H4 (cell line): ENCODE data around the gene C11orf68. TPM values are rescaled to one million over a fixed set of nuclear protein-coding genes. Genes with fewer than 3 reads are reported as not detected.
"Not testable (repeated sequence)": the region's sequence is repeated elsewhere in the genome, so short reads cannot be mapped to it uniquely, and the experiment has no call there.

Experiments used
- DNase-seq: peaks from one replicate; pipeline ENCODE4 v3.0.0-alpha.2; 2015; ENCODE audit warnings: low spot score
- total RNA-seq: library from RNA; depleted of rRNA; stranded (reverse); fragments of >200 nt; shearing (Covaris generic); gene quantifications from 2 replicates; pipeline ENCODE4 v1.2.3, GENCODE V29; 2014; rRNA removed

The C11orf68 gene
- 13.4 and 14.3 TPM in 2 replicates for total RNA-seq

DNA sequence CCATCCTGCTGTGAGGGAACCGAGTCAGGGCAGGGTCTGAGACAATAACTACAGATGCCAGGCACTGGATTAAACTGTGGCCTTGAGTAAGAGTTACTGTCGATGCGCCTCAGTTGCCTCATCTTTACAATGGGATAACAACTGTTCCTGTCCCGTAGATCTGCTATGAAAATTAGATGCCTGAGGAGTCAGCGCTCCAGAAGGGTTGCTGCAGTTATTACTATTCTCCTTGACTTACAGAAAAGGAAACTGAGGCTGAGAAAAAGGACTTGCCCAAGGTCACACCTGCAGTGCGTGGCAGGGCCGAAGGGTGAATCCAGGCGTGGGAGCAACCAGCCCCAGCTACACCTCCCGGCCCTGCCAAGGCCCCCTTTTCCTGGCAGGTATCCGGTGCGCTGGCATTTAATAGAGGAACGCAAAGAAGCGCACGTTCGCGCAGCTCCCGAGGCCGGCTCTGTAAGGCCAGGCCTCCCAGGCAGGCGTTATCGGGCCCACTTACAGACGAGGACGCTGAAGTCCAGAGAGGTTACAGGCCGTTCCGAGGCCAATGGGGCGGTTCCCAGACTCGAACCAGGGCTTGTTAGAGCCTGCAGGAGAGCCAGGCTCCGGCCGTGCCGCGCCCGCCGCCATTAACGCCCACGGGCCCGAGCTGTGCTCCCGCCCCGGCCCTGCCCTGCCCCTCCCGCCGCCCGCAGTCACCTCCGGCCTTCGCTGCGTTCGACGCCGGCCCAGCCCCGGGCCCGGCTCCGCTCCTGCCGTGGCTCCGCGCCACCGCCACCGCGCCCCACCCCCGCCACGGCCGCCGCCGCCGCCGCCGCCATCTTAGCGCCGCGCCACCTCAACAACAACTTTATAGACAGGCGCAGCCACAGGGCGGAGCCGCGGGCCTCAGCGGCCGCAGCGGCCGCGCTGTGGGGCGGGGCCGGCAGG, at the start of gene C11orf68:
Gene C11orf68 (minus strand): TSS at position 852 of the 930 bp plus-strand sequence. CDS start 31 bp downstream, at position 821.
- no peak for DNase-seq

DNA sequence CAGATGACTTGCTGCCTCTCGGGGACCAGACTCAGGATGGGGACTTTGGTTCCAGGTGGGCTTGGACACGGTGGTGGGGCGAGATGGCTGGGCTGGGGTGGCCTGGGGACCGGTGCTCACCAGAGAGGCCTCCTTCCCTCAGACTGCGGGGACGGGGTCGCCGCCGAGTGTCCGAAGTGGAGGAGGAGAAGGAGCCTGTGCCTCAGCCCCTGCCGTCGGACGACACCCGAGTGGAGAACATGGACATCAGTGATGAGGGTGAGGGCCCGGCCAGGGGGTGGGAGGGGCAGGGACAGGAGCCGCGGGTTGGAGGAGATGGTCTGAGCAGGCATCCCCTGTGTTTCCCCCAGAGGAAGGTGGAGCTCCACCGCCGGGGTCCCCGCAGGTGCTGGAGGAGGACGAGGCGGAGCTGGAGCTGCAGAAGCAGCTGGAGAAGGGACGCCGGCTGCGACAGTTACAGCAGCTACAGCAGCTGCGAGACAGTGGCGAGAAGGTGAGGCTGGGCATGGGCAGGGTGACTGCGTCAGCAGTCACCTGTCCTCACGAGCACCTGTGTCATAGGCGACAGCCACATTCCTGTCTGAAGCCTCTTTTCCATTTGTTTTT, 48.6 kb upstream of the C11orf68 start:
- DNase-seq = no peak

GRCh38 chr11:65965986-65966762, 47.3 kb upstream of the C11orf68 start:
- no peak for DNase-seq

- no peak for DNase-seq
Measured at GRCh38 chr11:65964906-65965305, 46.0 kb upstream of the C11orf68 start.

GRCh38 chr11:65962141-65962564, 43.3 kb upstream of the C11orf68 start:
- no peak for DNase-seq

GRCh38 chr11:65961267-65962140, 42.6 kb upstream of the C11orf68 start, which contains the start of gene SART1:
Gene SART1 (plus strand): TSS chr11:65961734. CDS start chr11:65961781, 47 bp downstream.
- DNase-seq = peak; percentile 96

DNA sequence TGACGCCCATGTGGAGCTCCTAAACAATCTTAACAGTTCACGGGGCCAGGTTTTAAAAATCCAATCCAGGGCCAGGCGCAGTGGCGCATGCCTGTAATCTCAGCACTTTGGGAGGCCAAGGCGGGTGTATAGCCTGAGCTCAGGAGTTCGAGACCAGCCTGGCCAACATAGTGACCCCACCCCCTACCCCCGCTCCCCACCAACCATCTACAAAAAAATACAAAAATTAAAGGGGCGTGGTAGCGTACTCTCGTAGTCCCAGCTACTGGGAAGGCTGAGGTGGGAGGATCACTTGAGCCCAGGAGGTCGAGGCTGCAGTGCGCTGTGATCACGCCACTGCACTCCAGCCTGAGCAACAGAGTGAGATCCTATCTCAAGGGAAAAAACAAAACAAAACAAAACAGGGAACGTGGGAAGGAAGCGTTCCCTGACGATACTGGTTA, 42.0 kb upstream of the C11orf68 start:
- DNase-seq = no peak

DNA sequence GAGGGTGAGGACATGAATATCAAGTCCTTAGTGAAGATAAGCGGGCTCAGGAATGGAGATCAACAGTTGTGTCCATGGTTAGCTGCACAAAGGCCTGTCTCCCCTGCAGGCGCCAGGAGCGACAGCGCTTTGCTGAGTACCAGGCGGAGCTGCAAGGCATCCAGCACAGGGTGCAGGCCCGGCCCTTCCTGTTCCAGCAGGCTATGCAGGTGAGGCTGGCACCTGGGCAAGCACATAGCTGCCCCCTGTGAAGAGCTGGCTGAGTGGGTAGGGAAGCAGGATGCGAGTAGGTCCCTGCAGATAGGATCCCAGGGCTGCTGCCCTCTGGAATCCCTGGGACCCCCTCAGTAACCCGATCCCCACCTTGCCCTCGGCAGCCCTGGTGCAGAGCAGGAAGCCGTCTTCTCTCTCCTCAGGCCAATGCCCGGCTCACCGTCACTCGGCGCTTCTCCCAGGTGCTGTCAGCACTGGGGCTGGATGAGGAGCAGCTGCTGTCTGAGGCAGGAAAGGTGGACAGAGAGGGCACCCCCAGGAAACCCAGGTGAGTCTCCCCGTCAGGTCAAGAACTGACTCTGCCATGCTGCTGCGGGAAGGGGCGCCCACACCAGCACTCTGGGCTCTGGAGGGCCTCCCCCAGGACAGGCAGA, 40.0 kb upstream of the C11orf68 start:
- no peak for DNase-seq

DNA sequence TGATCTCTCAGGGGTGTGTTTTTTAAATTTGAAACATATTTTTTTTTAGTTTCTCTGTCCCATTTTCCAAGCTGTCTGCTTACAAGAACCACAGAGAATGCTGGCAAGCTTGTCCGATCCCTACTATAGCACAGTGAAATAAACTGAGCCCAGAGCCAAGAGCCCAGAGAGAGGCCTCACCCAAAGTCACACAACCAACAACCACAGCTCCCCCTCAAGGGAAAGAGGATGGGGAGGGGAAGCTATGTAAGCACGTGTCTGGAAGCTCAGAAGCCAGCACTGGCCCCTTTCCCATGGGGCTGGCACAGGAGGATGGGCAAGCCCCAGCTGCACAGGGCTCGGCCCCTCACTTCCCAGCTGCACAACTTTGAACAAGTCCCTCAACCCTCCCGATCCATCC, 39.4 kb upstream of the C11orf68 start:
- DNase-seq = no peak

DNA sequence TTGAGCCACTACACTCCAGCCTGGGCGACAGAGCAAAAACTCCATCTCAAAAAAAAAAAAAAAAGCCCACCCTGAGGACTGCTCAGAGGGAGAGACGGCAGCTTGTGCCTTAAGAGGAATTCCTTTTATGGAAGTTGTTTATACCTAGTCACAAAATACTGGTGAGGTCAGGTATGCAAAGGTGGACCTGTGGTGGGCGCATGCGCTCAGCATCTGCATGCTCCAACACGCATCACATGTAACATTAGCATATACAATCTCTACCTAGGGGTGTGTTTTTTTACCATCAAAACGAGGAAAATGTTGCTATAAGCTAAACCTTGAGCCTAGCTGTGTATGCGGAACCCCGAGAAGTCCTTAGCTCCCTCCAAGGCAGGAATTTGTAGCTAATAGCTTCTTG, 35.9 kb upstream of the C11orf68 start:
- DNase-seq = no peak

DNA sequence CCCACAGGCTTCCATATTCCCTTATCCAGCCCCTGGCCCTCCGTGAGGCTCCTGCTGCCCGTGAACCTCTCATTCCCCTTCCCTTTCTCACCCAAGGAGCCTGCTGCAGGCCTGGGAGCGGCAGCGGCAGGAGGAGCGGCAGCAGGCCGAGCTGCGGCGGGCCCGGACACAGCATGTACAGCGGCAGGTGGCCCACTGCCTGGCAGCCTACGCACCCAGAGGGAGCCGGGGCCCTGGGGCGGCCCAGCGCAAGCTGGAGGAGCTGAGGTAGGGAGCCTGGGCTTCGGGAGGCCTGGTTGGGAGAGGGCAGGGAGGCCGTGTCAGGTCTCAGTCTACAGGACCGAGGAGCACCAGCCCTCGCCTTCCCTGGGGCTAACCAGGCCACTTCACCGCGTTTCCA, 34.6 kb upstream of the C11orf68 start:
- no peak for DNase-seq

- DNase-seq = no peak
Measured at GRCh38 chr11:65952052-65952521, 33.2 kb upstream of the C11orf68 start.

GRCh38 chr11:65951641-65952040, 32.8 kb upstream of the C11orf68 start:
- not testable (repeated sequence) for DNase-seq

DNA sequence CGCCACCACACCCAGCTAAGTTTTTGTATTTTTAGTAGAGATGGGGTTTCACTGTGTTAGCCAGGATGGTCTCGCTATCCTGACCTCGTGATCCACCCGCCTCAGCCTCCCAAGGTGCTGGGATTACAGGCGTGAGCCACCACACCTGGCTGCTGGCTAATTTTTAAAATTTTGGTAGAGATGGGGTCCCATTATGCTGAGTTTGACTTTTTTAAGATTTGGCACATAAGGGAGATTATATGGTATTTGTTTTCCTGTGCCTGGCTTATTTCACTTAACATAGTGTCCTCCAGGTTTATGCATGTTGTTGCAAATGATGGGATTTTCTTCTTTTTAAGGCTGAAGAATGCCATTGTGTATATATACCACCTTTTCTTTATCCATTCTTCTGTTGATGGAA, 31.8 kb upstream of the C11orf68 start:
- not testable (repeated sequence) for DNase-seq

DNA sequence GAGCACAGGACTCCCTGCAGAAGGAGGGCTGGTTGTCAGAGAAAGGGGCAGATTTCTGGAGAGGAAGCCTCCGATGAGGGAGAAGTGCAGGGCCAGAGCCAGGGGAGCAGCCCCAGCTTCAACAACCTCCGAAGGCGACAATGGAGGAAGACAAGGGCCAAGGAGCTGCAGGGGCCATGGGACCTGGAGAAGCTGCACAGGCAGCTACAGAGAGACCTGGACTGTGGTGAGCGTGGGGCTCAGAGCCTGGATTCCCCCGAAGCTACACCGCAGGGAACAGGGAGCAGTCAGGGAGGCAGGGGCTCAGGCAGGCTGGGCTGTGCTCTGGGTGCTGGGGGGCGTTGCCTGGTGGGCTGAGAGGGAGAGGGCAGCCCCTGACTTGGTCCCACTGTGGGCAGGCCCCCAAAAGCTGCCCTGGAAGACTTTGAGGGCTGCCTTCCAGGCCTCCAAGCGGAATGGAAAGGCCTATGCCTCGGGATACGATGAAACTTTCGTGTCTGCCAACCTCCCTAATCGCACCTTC, 28.8 kb upstream of the C11orf68 start:
- DNase-seq = no peak

DNA sequence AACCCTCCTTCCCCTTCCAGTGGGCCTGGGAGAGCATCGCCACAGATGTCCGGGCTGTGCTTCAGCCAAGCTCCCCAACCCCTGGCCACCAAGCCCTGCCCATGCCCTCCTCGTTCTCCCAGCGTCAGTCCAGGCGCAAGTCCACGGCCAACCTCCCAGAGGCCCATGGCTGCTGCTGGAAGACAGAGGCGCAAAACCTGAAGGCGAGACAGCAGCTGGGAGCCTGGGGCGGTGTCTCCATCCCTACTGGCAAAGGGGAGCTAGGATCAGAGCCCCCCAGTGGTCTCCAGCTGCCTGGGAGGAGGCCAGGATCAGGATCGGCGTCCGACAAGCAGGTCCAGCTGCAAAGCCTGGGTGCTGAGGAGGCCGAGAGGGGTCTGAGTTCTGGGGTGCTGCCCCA, 28.3 kb upstream of the C11orf68 start:
- no peak for DNase-seq

GRCh38 chr11:65946655-65947054, 27.8 kb upstream of the C11orf68 start:
- DNase-seq = no peak

- no peak for DNase-seq
Measured at GRCh38 chr11:65945941-65946558, 27.2 kb upstream of the C11orf68 start.

DNA sequence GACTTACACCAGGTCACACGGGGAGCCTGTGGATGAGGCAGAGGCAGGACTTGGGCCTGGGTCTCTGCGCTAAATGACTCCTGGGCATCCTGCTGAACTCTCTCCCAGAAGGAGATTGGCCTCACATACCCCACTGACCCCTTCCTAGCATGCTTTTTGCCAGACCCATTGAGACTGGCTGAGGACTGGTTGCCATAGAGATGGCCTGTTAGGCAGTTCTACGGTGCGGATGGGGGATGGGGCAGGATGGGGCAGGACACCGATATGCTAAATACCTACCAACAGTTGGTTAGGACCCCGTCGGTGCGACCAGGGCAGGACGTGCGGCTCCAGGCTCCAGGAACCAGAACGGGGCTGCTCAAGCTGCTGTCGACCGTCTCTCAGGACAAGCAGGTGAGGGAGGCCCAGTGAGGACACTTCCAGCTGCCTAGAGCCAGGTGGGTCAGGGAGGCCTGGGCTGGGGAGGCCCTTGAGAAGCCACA, 26.6 kb upstream of the C11orf68 start, which contains the start of gene TSGA10IP:
Gene TSGA10IP (plus strand): TSS at position 51 of the 482 bp plus-strand sequence. CDS start 196 bp downstream, at position 247.
- no peak for DNase-seq
